K562 (cell line): ENCODE results near the gene ASB13. TPM values are rescaled to one million over a fixed set of nuclear protein-coding genes. Genes with fewer than 3 reads are reported as not detected.

Experiments used
- CBFA2T3 ChIP-seq: fragments of 450-650 bp; IDR thresholded peaks from 2 replicates; pipeline ENCODE4 v1.6.1; 2017
- EHMT2 ChIP-seq: fragments of 450-650 bp; IDR thresholded peaks from 2 replicates; pipeline ENCODE4 v1.6.1; 2018; ENCODE audit warnings: antibody characterized with exemption
- HNRNPL ChIP-seq: fragments of 200-400 bp; formaldehyde crosslinking; IDR thresholded peaks from 2 replicates; pipeline ENCODE4 v1.6.1; 2017; ENCODE audit warnings: low read depth, mild to moderate bottlenecking, low read length
- TGIF2 ChIP-seq: sonication (generic); formaldehyde crosslinking; IDR thresholded peaks from 2 replicates; pipeline ENCODE4 v1.8.1; 2022; ENCODE audit warnings: mild to moderate bottlenecking, missing genetic modification reagents, moderate library complexity
- ZBTB7A ChIP-seq: IDR thresholded peaks from 2 replicates; pipeline ENCODE4 v1.6.1; 2011; ENCODE audit warnings: low read depth, mild to moderate bottlenecking, low read length, moderate library complexity, borderline replicate concordance; ENCODE audit not compliant: control insufficient read depth
- ZNF121 ChIP-seq: sonication (generic); formaldehyde crosslinking; conservative IDR thresholded peaks from 2 replicates; pipeline ENCODE4 v1.8.0; 2022; ENCODE audit warnings: missing genetic modification reagents
- ZNF232 ChIP-seq: sonication (generic); formaldehyde crosslinking; IDR thresholded peaks from 2 replicates; pipeline ENCODE4 v1.8.0; 2022; ENCODE audit warnings: mild to moderate bottlenecking, missing genetic modification reagents
- polyA plus RNA-seq, 8 experiments: library from polyadenylated mRNA; depleted of rRNA in 4 of 8; stranded (reverse) in 5 of 8; unstranded in 3 of 8; fragments of >200 nt; fragmentation: Nextera tagmentation in 2 of 8; fragmentation: Illumina TruSeq in 1 of 8; extraction: Ambion mirVana in 2 of 8; extraction: Trizol in 1 of 8; gene quantifications; 2 replicates each; pipeline versions ENCODE4 v1.2.1 to v1.2.3, GENCODE V29; 2011 to 2014; ENCODE audit warnings: inconsistent platforms in 1 of 8, missing spikeins in 1 of 8
- total RNA-seq, 7 experiments: library from RNA; depleted of rRNA in 6 of 7; stranded (reverse); fragments of >200 nt in 6 of 7; fragmentation: Illumina TruSeq in 2 of 7; extraction: Trizol in 2 of 7; gene quantifications; 2 replicates each; pipeline versions ENCODE4 v1.2.1 to v1.2.3, GENCODE V29; 2011 to 2021; ENCODE audit warnings: low replicate concordance in 1 of 7
- TF ChIP-seq, protein P1 (sequence below): fragments of 450-650 bp; IDR thresholded peaks from 2 replicates; pipeline ENCODE4 v1.6.1; 2016; ENCODE audit warnings: low read depth
- TF ChIP-seq, protein P2 (sequence below): fragments of 250-450 bp; sonication (Bioruptor Pico); IDR thresholded peaks from 2 replicates; pipeline ENCODE4 v1.8.0; 2021; ENCODE audit warnings: borderline replicate concordance, mild to moderate bottlenecking, moderate library complexity; ENCODE audit not compliant: poor library complexity, severe bottlenecking
- TF ChIP-seq, protein P3 (sequence below): IDR thresholded peaks from 2 replicates; pipeline ENCODE4 v1.6.1; 2012; ENCODE audit warnings: low read depth, low read length, improper control_type of control experiment, borderline replicate concordance
- TF ChIP-seq, protein P4 (sequence below): fragments of 200-400 bp; formaldehyde crosslinking; IDR thresholded peaks from 2 replicates; pipeline ENCODE4 v1.6.1; 2017; ENCODE audit warnings: mild to moderate bottlenecking, low read depth, low read length, moderate library complexity

Gene ASB13
- total and polyA plus RNA-seq, 9 of the 15 experiments (the other 6 are each of a cell fraction or from before 2014, with no cell fraction given) = 5.2 to 28.8 (median 16.9) TPM

DNA sequence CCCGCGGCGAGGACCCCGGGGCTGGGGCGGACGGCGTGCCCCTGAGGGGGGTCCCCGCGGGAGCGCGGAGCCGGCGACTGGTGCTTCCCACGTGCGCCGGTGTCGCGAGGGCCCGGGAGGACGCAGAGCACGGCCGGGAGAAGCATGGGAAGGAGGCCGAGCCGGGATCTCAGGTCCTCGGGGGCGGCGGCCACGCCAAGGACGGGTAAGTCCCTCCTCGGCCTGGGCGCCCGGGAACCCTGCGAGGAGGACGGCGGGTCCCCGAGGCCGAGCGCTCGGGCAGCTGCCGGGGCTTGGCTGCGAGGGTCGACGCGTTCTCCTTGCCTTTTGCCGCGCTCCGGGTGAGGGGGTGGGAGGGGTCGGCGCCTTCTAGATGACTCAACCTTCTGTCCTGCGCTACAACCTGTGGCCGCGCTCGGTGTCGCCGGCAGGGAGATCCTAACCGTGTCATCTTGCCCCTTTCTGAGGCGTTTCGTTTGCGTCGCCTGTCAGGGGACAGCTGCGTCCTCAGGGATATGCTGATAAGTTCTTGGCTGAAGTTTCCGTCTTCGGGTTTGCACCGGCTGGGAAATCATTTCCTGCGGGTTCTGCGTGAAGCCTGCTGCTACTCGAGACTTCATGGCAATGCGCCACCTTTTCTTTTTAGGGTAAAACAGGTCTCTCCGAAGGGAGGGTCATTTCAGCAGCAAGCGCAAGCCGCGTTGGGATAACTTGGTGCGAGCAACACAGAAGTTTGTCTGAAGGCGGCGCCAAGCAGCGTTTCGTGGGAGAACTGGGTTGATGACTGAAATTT, 18.8 kb upstream of the ASB13 start (continued):
- TF ChIP-seq, protein P1, sequence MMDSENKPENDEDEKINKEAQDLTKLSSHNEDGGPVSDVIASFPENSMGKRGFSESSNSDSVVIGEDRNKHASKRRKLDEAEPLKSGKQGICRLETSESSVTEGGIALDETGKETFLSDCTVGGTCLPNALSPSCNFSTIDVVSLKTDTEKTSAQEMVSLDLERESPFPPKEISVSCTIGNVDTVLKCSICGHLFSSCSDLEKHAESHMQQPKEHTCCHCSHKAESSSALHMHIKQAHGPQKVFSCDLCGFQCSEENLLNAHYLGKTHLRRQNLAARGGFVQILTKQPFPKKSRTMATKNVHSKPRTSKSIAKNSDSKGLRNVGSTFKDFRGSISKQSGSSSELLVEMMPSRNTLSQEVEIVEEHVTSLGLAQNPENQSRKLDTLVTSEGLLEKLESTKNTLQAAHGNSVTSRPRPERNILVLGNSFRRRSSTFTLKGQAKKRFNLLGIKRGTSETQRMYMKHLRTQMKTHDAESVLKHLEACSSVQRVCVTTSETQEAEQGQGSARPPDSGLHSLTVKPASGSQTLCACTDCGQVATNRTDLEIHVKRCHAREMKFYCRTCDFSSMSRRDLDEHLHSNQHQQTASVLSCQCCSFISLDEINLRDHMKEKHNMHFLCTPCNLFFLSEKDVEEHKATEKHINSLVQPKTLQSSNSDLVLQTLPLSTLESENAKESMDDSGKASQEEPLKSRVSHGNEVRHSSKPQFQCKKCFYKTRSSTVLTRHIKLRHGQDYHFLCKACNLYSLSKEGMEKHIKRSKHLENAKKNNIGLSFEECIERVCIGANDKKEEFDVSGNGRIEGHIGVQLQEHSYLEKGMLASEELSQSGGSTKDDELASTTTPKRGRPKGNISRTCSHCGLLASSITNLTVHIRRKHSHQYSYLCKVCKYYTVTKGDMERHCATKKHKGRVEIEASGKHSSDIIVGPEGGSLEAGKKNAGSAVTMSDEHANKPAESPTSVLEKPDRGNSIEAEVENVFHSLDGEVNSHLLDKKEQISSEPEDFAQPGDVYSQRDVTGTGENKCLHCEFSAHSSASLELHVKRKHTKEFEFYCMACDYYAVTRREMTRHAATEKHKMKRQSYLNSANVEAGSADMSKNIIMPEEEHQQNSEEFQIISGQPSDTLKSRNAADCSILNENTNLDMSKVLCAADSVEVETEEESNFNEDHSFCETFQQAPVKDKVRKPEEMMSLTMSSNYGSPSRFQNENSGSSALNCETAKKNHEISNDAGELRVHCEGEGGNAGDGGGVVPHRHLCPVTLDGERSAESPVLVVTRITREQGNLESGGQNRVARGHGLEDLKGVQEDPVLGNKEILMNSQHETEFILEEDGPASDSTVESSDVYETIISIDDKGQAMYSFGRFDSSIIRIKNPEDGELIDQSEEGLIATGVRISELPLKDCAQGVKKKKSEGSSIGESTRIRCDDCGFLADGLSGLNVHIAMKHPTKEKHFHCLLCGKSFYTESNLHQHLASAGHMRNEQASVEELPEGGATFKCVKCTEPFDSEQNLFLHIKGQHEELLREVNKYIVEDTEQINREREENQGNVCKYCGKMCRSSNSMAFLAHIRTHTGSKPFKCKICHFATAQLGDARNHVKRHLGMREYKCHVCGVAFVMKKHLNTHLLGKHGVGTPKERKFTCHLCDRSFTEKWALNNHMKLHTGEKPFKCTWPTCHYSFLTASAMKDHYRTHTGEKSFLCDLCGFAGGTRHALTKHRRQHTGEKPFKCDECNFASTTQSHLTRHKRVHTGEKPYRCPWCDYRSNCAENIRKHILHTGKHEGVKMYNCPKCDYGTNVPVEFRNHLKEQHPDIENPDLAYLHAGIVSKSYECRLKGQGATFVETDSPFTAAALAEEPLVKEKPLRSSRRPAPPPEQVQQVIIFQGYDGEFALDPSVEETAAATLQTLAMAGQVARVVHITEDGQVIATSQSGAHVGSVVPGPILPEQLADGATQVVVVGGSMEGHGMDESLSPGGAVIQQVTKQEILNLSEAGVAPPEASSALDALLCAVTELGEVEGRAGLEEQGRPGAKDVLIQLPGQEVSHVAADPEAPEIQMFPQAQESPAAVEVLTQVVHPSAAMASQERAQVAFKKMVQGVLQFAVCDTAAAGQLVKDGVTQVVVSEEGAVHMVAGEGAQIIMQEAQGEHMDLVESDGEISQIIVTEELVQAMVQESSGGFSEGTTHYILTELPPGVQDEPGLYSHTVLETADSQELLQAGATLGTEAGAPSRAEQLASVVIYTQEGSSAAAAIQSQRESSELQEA = no peak
- no peak for TF ChIP-seq HNRNPL
- no peak for TF ChIP-seq ZNF121
- TF ChIP-seq, protein P2, sequence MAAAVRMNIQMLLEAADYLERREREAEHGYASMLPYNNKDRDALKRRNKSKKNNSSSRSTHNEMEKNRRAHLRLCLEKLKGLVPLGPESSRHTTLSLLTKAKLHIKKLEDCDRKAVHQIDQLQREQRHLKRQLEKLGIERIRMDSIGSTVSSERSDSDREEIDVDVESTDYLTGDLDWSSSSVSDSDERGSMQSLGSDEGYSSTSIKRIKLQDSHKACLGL (CRISPR knock-in tag) = peak; percentile 79
- TF ChIP-seq, protein P3, sequence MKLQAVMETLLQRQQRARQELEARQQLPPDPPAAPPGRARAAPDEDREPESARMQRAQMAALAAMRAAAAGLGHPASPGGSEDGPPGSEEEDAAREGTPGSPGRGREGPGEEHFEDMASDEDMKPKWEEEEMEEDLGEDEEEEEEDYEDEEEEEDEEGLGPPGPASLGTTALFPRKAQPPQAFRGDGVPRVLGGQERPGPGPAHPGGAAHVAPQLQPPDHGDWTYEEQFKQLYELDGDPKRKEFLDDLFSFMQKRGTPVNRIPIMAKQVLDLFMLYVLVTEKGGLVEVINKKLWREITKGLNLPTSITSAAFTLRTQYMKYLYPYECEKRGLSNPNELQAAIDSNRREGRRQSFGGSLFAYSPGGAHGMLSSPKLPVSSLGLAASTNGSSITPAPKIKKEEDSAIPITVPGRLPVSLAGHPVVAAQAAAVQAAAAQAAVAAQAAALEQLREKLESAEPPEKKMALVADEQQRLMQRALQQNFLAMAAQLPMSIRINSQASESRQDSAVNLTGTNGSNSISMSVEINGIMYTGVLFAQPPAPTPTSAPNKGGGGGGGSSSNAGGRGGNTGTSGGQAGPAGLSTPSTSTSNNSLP = no peak
- TF ChIP-seq ZNF232 (CRISPR knock-in tag) = no peak
- TF ChIP-seq, protein P4, sequence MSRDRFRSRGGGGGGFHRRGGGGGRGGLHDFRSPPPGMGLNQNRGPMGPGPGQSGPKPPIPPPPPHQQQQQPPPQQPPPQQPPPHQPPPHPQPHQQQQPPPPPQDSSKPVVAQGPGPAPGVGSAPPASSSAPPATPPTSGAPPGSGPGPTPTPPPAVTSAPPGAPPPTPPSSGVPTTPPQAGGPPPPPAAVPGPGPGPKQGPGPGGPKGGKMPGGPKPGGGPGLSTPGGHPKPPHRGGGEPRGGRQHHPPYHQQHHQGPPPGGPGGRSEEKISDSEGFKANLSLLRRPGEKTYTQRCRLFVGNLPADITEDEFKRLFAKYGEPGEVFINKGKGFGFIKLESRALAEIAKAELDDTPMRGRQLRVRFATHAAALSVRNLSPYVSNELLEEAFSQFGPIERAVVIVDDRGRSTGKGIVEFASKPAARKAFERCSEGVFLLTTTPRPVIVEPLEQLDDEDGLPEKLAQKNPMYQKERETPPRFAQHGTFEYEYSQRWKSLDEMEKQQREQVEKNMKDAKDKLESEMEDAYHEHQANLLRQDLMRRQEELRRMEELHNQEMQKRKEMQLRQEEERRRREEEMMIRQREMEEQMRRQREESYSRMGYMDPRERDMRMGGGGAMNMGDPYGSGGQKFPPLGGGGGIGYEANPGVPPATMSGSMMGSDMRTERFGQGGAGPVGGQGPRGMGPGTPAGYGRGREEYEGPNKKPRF = no peak
- peak; percentile 48 for TF ChIP-seq CBFA2T3
- no peak for TF ChIP-seq EHMT2
- TF ChIP-seq ZBTB7A = 0 out of 2 replicates have a peak, but pooled peaks have one; percentile 53
- peak; percentile 59 for TF ChIP-seq TGIF2
